Sigmoid colon (tissue), 4 donors: ENCODE results near the gene ITGB8.

Experiments used
- CTCF ChIP-seq, 4 experiments: fragments of 450-650 bp in 3 of 4; fragments of 200-600 bp in 1 of 4; IDR thresholded peaks; one replicate each; pipeline ENCODE4 v1.5.1; 2016 to 2019; ENCODE audit warnings: antibody characterized with exemption in 4 of 4, mild to moderate bottlenecking in 3 of 4, moderate library complexity in 2 of 4
- EP300 ChIP-seq, 4 donors: sonication (generic); formaldehyde crosslinking; IDR thresholded peaks; one replicate each; pipeline ENCODE4 v1.6.1; 2017; ENCODE audit warnings: antibody characterized with exemption in 4 of 4
- POLR2A ChIP-seq, 2 donors: fragments of 450-650 bp; IDR thresholded peaks; one replicate each; pipeline ENCODE4 v1.6.1; 2016; ENCODE audit warnings: antibody characterized with exemption in 2 of 2, mild to moderate bottlenecking in 2 of 2, moderate library complexity in 2 of 2
- POLR2AphosphoS5 ChIP-seq, 4 donors: sonication (generic); formaldehyde crosslinking; IDR thresholded peaks; one replicate each; pipeline ENCODE4 v1.6.1; 2017; ENCODE audit warnings: antibody characterized with exemption in 4 of 4

- no peak for TF ChIP-seq CTCF (IDR thresholded peaks at IDR 0.05)
- TF ChIP-seq POLR2AphosphoS5 (IDR thresholded peaks at IDR 0.05) = no peak
- no peak for TF ChIP-seq EP300 (IDR thresholded peaks at IDR 0.05)
- no peak for TF ChIP-seq POLR2A (IDR thresholded peaks at IDR 0.05)
These were observed 127.8 kb downstream of the ITGB8 start for GRCh38 chr7:20458521-20458920.
